Mesodermal cell (in vitro differentiated cells): ENCODE results near the gene TRPV3.
"Not testable (repeated sequence)": the region's sequence is repeated elsewhere in the genome, so short reads cannot be mapped to it uniquely, and the experiment has no call there.

Source experiments
- H3K27ac ChIP-seq: 2 replicates; pipeline ENCODE4 v1.7.0; 2013; ENCODE audit warnings: mild to moderate bottlenecking, low read depth, low read length, moderate library complexity; ENCODE audit not compliant: severe bottlenecking
- H3K36me3 ChIP-seq: 2 replicates; pipeline ENCODE4 v1.7.1; 2013; ENCODE audit warnings: mild to moderate bottlenecking, low read length, moderate library complexity; ENCODE audit not compliant: control insufficient read depth, insufficient read depth
- H3K4me1 ChIP-seq: one replicate; pipeline ENCODE4 v1.7.1; 2013; ENCODE audit warnings: mild to moderate bottlenecking, low read length; ENCODE audit not compliant: insufficient read depth, control insufficient read depth, poor library complexity, severe bottlenecking
- H3K4me3 ChIP-seq: 2 replicates; pipeline ENCODE4 v1.7.0; 2013; ENCODE audit warnings: low read length, control low read depth, mild to moderate bottlenecking; ENCODE audit not compliant: insufficient read depth, poor library complexity, severe bottlenecking; ENCODE audit errors: extremely low read depth
- H3K9me3 ChIP-seq: 2 replicates; pipeline ENCODE4 v1.7.1; 2013; ENCODE audit warnings: mild to moderate bottlenecking, low read length, moderate library complexity; ENCODE audit not compliant: control insufficient read depth
- WGBS, 2 experiments: methylation state at CpG; one replicate each; pipeline ENCODE4 v1.1.5; 2013; ENCODE audit warnings: missing lambda C conversion rate in 2 of 2; ENCODE audit not compliant: insufficient coverage in 2 of 2; 5-methylcytosine and 5-hydroxymethylcytosine counted together

The TRPV3 gene

DNA sequence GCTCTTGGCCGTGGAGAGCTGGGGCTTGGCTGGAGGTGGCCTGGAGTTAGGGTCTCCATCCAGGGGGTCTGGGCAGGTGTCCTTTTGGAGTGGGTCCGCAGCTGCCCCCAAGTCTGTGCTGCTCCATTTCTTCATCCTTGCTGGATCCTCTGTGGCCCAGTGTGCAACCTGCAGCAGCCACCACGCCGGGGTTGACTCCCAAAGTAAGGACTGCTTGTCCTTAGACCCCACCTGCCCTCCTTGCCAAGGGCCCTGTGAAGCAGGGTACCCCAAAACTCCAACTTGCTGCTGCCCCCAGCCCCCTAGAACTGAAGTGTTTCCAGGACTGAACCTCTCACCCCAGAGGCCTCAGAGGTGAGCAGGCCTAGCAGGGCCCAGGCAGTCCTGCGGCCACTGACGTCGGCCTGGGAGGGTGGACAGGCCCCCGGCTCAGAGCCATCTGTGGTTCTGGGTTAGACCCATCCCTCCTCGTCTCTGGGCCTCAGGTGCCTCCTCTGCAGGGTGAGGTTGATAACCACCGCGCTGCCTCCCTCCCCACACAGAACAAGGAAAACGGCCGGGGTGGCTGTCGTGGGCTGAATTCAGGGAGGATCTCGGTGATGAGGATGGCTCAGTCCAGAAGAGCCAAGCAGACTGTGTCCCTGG lies 34.7 kb upstream of the TRPV3 start:
- Histone ChIP-seq H3K4me1 (no peaks in the 10 kb centered on the region), H3K4me3 (no peak overlapping the region), H3K36me3 (peaks cover 4% of the 10 kb centered on the region), H3K27ac (no peak overlapping the region), H3K9me3 (no peaks in the 10 kb centered on the region)
- whole genome bisulfite sequencing, 2 experiments, result 96 to 99% methylated on average over 11 to 14 of the region's 15 CpGs

GRCh38 chr17:3590768-3591167 lies 33.2 kb upstream of the TRPV3 start:
- 88 to 94% methylated on average over 8 to 15 of the region's 15 CpGs for WGBS, 2 experiments
- no peak overlapping the region for H3K27ac ChIP-seq
- H3K9me3 ChIP-seq, result no peaks in the 10 kb centered on the region
- H3K4me3 ChIP-seq, result no peak overlapping the region
- no peaks in the 10 kb centered on the region for H3K4me1 ChIP-seq
- peaks cover 6% of the 10 kb centered on the region for H3K36me3 ChIP-seq

DNA sequence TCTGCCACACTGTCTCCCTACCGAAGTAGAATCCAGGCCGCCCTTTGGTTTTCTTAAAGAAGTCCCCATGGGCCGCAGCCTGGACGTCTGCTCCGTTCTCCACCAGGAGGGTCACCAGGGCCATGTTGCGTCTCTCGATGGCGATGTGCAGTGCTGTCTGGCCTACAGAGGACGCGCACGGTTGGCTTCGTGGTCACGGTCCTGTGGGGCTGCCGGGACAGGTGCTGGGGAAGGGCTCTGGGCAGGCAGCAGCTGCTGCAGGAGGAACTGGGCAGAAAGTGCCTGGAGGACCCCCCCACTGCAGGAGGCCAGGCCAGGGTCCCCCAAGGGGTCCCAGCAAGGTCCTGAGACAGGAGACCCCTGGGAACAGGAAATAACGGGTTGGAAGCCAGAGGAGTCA lies 32.6 kb upstream of the TRPV3 start:
- no peak overlapping the region for H3K4me3 ChIP-seq
- peaks cover 6% of the 10 kb centered on the region for H3K36me3 ChIP-seq
- no peaks in the 10 kb centered on the region for H3K9me3 ChIP-seq
- H3K27ac ChIP-seq, result no peak overlapping the region
- WGBS, 2 experiments, result 95% methylated on average over 15 of the region's 15 CpGs
- H3K4me1 ChIP-seq, result no peaks in the 10 kb centered on the region

- Histone ChIP-seq H3K4me3 (no peak overlapping the region), H3K9me3 (no peaks in the 10 kb centered on the region), H3K36me3 (peaks cover 6% of the 10 kb centered on the region), H3K4me1 (no peaks in the 10 kb centered on the region), H3K27ac (no peak overlapping the region)
- 94 to 95% methylated on average over 21 to 22 of the region's 22 CpGs for WGBS, 2 experiments
Measured at GRCh38 chr17:3589784-3590183, 32.2 kb upstream of the TRPV3 start.

DNA sequence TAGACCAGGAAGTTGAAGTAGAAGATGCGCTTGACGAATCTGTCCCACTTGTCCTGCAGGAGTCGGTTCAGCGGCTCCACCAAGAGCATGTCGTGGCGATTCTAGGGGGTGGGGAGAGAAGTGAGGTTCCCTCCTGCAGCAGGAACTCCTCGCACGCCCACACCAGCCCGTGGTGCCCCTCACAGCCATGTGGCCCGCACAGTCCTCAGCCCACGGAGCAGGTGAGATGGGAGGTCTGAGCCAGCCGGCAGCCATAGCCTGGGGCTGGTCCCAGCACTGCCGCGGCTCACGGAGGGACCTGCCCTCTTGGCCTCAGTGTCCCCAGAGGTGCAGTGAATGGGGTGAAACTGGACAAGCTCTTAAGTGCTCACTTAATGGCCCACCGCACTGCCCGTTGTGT lies 28.2 kb upstream of the TRPV3 start:
- peaks cover 10% of the 10 kb centered on the region for H3K36me3 ChIP-seq

DNA sequence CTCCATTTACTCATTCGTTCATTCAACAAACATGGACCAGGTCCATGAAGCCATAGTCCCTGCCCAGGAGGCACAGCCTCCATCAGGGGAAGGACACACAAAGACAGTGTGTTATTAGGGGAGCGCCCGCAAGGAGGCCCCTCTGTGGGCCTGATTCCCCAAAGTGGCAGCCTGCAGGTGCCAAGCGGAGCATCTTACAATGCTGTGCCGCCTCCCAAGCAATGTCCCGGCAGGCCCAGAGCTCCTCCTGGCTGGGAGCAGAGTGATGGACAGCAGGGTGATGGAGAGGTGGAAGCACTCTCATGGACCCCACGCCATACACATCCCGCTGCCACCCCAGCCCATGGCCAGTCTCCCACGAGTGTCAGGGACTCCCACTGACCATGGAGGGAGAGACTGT lies 25.8 kb upstream of the TRPV3 start:
- 98 to 100% methylated on average over 2 to 8 of the region's 9 CpGs for WGBS, 2 experiments
- Histone ChIP-seq H3K27ac (no peak overlapping the region), H3K4me3 (no peak overlapping the region), H3K36me3 (peaks cover 14% of the 10 kb centered on the region), H3K9me3 (no peaks in the 10 kb centered on the region), H3K4me1 (no peaks in the 10 kb centered on the region)

More for the DNA sequence above, 28.2 kb upstream of the TRPV3 start:
- H3K9me3 ChIP-seq, result no peaks in the 10 kb centered on the region
- WGBS, 2 experiments, result 92 to 96% methylated on average over 16 of the region's 17 CpGs
- no peak overlapping the region for H3K27ac ChIP-seq
- H3K4me3 ChIP-seq, result no peak overlapping the region
- H3K4me1 ChIP-seq, result no peaks in the 10 kb centered on the region

GRCh38 chr17:3582915-3583314 lies 25.3 kb upstream of the TRPV3 start:
- Histone ChIP-seq H3K9me3 (no peaks in the 10 kb centered on the region), H3K36me3 (peaks cover 14% of the 10 kb centered on the region), H3K4me1 (no peaks in the 10 kb centered on the region), H3K4me3 (no peak overlapping the region), H3K27ac (no peak overlapping the region)
- WGBS, 2 experiments, result 90 to 98% methylated on average over 3 to 9 of the region's 9 CpGs

- WGBS, 2 experiments, result 91 to 100% methylated on average over 3 to 4 of the region's 4 CpGs
- not testable (repeated sequence) for H3K4me3 ChIP-seq, H3K27ac ChIP-seq, H3K9me3 ChIP-seq, H3K4me1 ChIP-seq
- peaks cover 12% of the 10 kb centered on the region for H3K36me3 ChIP-seq
Measured at GRCh38 chr17:3578667-3579066, 21.1 kb upstream of the TRPV3 start.

DNA sequence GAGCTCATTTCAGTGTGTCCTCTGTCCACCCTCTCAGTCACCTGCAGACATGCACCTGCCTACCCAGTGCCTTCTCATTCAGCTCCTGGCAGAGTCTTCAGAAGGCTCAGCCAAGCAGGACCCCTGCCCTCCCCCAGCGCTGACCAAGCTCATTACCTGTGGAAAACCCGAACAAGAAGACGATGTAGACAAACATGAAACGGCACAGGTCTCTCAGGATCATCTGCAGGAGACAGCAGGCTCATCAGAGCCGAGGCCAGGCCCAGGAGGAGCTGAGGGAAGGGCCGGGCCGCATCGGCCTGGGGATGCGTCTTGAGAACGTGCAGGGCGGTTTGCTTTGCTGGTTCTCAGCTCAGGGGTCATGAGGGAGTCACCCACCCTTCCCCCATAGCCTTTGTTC lies 19.4 kb upstream of the TRPV3 start:
- H3K27ac ChIP-seq, result no peak overlapping the region
- H3K4me1 ChIP-seq, result no peaks in the 10 kb centered on the region
- H3K4me3 ChIP-seq, result no peak overlapping the region
- WGBS, 2 experiments, result 89 to 93% methylated on average over 6 to 8 of the region's 11 CpGs
- H3K9me3 ChIP-seq, result no peaks in the 10 kb centered on the region
- H3K36me3 ChIP-seq, result peaks cover 8% of the 10 kb centered on the region

DNA sequence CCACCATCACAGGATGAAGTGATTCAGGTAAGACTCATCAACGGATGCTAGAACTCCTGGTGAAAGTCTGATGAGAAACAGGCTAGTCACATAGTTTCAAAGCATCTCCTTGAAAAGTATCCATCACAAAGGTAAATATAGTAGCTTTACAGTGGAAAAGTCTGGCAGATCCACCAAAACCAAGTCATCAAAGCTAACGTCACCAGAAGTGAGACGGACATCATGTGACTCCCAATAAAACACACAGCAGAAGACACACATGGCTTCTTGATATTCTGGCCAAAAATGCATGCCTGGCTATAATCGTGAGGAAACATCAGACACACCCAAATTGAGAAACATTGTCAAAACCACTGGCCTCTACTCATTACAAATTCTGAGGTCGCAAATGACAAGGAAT lies 17.9 kb upstream of the TRPV3 start:
- WGBS, 2 experiments, result 86 to 100% methylated on average over 1 to 4 of the region's 5 CpGs
- H3K27ac ChIP-seq, result no peak overlapping the region
- no peaks in the 10 kb centered on the region for H3K4me1 ChIP-seq
- no peak overlapping the region for H3K4me3 ChIP-seq
- no peaks in the 10 kb centered on the region for H3K9me3 ChIP-seq
- peaks cover 10% of the 10 kb centered on the region for H3K36me3 ChIP-seq

GRCh38 chr17:3574231-3574630 lies 16.6 kb upstream of the TRPV3 start:
- Histone ChIP-seq H3K4me1 (no peaks in the 10 kb centered on the region), H3K4me3 (no peak overlapping the region), H3K36me3 (peaks cover 4% of the 10 kb centered on the region), H3K9me3 (no peaks in the 10 kb centered on the region), H3K27ac (no peak overlapping the region)
- WGBS, 2 experiments, result 93 to 95% methylated on average over 3 to 7 of the region's 7 CpGs
